HCT116 (cell line): Measurements from ENCODE around the gene NCKAP5. TPM values are rescaled to one million over a fixed set of nuclear protein-coding genes. Genes with fewer than 3 reads are reported as not detected.

ENCODE experiments used
- ATAC-seq: fragments of 200-7000 bp; cut with Tn5 transposase; 2 replicates; pipeline ENCODE4 v1.9.1; 2020; ENCODE audit warnings: mild to moderate bottlenecking, moderate library complexity
- BruUV-seq: library from RNA; stranded (reverse); fragments of 400-500 nt; replicated peaks from 2 replicates; lab custom pipeline; 2021; lab: Mats Ljungman, UMichigan
- CTCF ChIA-PET: fragments of 300-600 bp; sonication (Branson Sonifier 250); formaldehyde crosslinking; loops from one replicate; lab custom pipeline; 2021; ENCODE audit warnings: antibody characterized with exemption; lab: Charles Lee
- POLR2A ChIA-PET: fragments of 300-600, 350-600 bp; sonication (Branson Sonifier 250); formaldehyde crosslinking; loops from one replicate; lab custom pipeline; 2021; ENCODE audit warnings: antibody characterized with exemption; lab: Charles Lee
- RAD21 ChIA-PET, 2 experiments: fragments of 300-600 bp; sonication (Branson Sonifier 250); formaldehyde crosslinking; loops; one replicate each; lab custom pipeline; 2023; ENCODE audit warnings: low total read pairs in 2 of 2; ENCODE audit not compliant: uncharacterized antibody in 2 of 2, unreplicated experiment in 2 of 2, low non-redundant PET in 1 of 2; lab: Charles Lee
- DNase-seq: peaks from one replicate; pipeline ENCODE4 v3.0.0-alpha.2; 2010; ENCODE audit warnings: low read depth, low spot score
- H2AFZ ChIP-seq: fragments of 200-600 bp; shearing (Covaris generic), sonication (generic); 2 replicates; pipeline ENCODE4 v1.6.1; 2017; ENCODE audit warnings: low read depth, mixed run types, mixed read lengths, antibody characterized with exemption, low read length; ENCODE audit not compliant: poor library complexity, severe bottlenecking
- H3K27ac ChIP-seq: 2 replicates; pipeline ENCODE4 v1.5.1; 2012; ENCODE audit warnings: low read depth, low read length
- H3K27me3 ChIP-seq: fragments of 200-600 bp; sonication (generic); 2 replicates; pipeline ENCODE4 v1.6.1; 2016; ENCODE audit warnings: mixed run types, low read length, mixed read lengths; ENCODE audit not compliant: insufficient read depth
- H3K36me3 ChIP-seq, 2 experiments: fragments of 200-500 bp in 1 of 2; fragments of 200-600 bp in 1 of 2; sonication (Bioruptor generic) in 1 of 2; sonication (generic) in 1 of 2; 2 replicates each; pipeline versions ENCODE4 v1.5.1 to v1.6.1; 2014 to 2016; ENCODE audit warnings: low read length in 2 of 2, inconsistent platforms in 1 of 2, mixed read lengths in 1 of 2, mixed run types in 1 of 2; ENCODE audit not compliant: insufficient read depth in 2 of 2, control insufficient read depth in 1 of 2
- H3K4me1 ChIP-seq, 2 experiments: fragments of 200-600 bp in 1 of 2; sonication (generic) in 1 of 2; 2 replicates each; pipeline versions ENCODE4 v1.5.1 to v1.6.1; 2012 to 2017; ENCODE audit warnings: low read length in 2 of 2, inconsistent platforms in 1 of 2, mild to moderate bottlenecking in 1 of 2, mixed read lengths in 1 of 2, mixed run types in 1 of 2, moderate library complexity in 1 of 2; ENCODE audit not compliant: insufficient read depth in 2 of 2, control insufficient read depth in 1 of 2
- H3K4me2 ChIP-seq: fragments of 200-600 bp; sonication (generic); 2 replicates; pipeline ENCODE4 v1.6.1; 2017; ENCODE audit warnings: mixed run types, low read length, mixed read lengths
- H3K4me3 ChIP-seq, 2 experiments: fragments of 200-600 bp in 1 of 2; sonication (generic) in 1 of 2; replicated peaks in 1 of 2; 2 replicates each; pipeline ENCODE4 v1.5.1; 2011 to 2016; ENCODE audit warnings: low read length in 2 of 2, control low read depth in 1 of 2, low read depth in 1 of 2, mild to moderate bottlenecking in 1 of 2, mixed read lengths in 1 of 2, mixed run types in 1 of 2
- H3K79me2 ChIP-seq: fragments of 200-600 bp; sonication (generic); 2 replicates; pipeline ENCODE4 v1.6.1; 2017; ENCODE audit warnings: mild to moderate bottlenecking, mixed run types, low read length, moderate library complexity, mixed read lengths; ENCODE audit not compliant: insufficient read depth
- H3K9ac ChIP-seq: fragments of 200-600 bp; sonication (generic); 2 replicates; pipeline ENCODE4 v1.6.1; 2016; ENCODE audit warnings: low read length, mixed read lengths
- H3K9me2 ChIP-seq: fragments of 200-600 bp; sonication (generic), shearing (Covaris generic); 2 replicates; pipeline ENCODE4 v1.6.1; 2017; ENCODE audit warnings: mixed run types, mild to moderate bottlenecking, moderate library complexity; ENCODE audit not compliant: insufficient read depth
- H3K9me3 ChIP-seq, 2 experiments: fragments of 200-500 bp in 1 of 2; fragments of 200-600 bp in 1 of 2; sonication (Bioruptor generic) in 1 of 2; sonication (generic) in 1 of 2; 2 replicates each; pipeline ENCODE4 v1.6.1; 2014 to 2017; ENCODE audit warnings: low read length in 2 of 2, mixed read lengths in 2 of 2, inconsistent platforms in 1 of 2, low read depth in 1 of 2, mild to moderate bottlenecking in 1 of 2, mixed run types in 1 of 2, moderate library complexity in 1 of 2; ENCODE audit not compliant: control insufficient read depth in 1 of 2, insufficient read depth in 1 of 2
- H4K20me1 ChIP-seq: fragments of 200-600 bp; sonication (generic), shearing (Covaris generic); 2 replicates; pipeline ENCODE4 v1.6.1; 2017; ENCODE audit warnings: mixed run types, mild to moderate bottlenecking, moderate library complexity; ENCODE audit not compliant: insufficient read depth
- CBX3 ChIP-seq: IDR thresholded peaks from 2 replicates; pipeline ENCODE4 v1.6.1; 2012; ENCODE audit warnings: low read depth
- EGR1 ChIP-seq: IDR thresholded peaks from 2 replicates; pipeline ENCODE4 v1.6.1; 2012; ENCODE audit warnings: low read depth
- ELF1 ChIP-seq: IDR thresholded peaks from 2 replicates; pipeline ENCODE4 v1.6.1; 2012; ENCODE audit warnings: low read depth, borderline replicate concordance
- EZH2 ChIP-seq: fragments of 200-600 bp; sonication (generic); IDR thresholded peaks from 2 replicates; pipeline ENCODE4 v1.6.1; 2017; ENCODE audit warnings: antibody characterized with exemption, mixed run types
- EZH2phosphoT487 ChIP-seq: fragments of 200-600 bp; IDR thresholded peaks from 2 replicates; pipeline ENCODE4 v1.6.1; 2018; ENCODE audit warnings: antibody characterized with exemption, borderline replicate concordance
- JUND ChIP-seq: IDR thresholded peaks from 2 replicates; pipeline ENCODE4 v1.6.1; 2012
- POLR2A ChIP-seq: IDR thresholded peaks from 2 replicates; pipeline ENCODE4 v1.7.0; 2011; ENCODE audit warnings: borderline replicate concordance; ENCODE audit not compliant: insufficient read depth, insufficient read length; ENCODE audit errors: extremely low read depth
- POLR2AphosphoS5 ChIP-seq: IDR thresholded peaks from 2 replicates; pipeline ENCODE4 v1.6.1; 2011; ENCODE audit warnings: mild to moderate bottlenecking, low read depth, low read length, moderate library complexity
- RAD21 ChIP-seq: IDR thresholded peaks from 2 replicates; pipeline ENCODE4 v1.6.1; 2012; ENCODE audit warnings: low read depth, mild to moderate bottlenecking
- SRF ChIP-seq: IDR thresholded peaks from 2 replicates; pipeline ENCODE4 v1.6.1; 2012; ENCODE audit warnings: low read depth
- TCF7L2 ChIP-seq: IDR thresholded peaks from 2 replicates; pipeline ENCODE4 v1.7.0; 2011; ENCODE audit warnings: borderline replicate concordance, inconsistent platforms; ENCODE audit not compliant: insufficient read depth, insufficient read length; ENCODE audit errors: extremely low read depth
- YY1 ChIP-seq: IDR thresholded peaks from 2 replicates; pipeline ENCODE4 v1.6.1; 2011; ENCODE audit warnings: low read length, low read depth, moderate library complexity, mild to moderate bottlenecking; ENCODE audit not compliant: insufficient replicate concordance; ENCODE audit errors: extremely low read depth
- ZNF274 ChIP-seq: fragments of 200-500 bp; sonication (Bioruptor generic); IDR thresholded peaks from 2 replicates; pipeline ENCODE4 v1.6.1; 2014; ENCODE audit warnings: mild to moderate bottlenecking, low read depth, low read length, inconsistent platforms
- intact Hi-C: fragments of 100-400 bp; cut with micrococcal nuclease; formaldehyde crosslinking; loops from 2 replicates; pipeline ENCODE4 v1.10.0; 2022
- total RNA-seq: library from RNA; stranded (reverse); gene quantifications from one replicate; pipeline ENCODE4 v1.2.1, GENCODE V29; 2021; ENCODE audit not compliant: unreplicated experiment
- TF ChIP-seq, protein P1 (sequence below): IDR thresholded peaks from 2 replicates; pipeline ENCODE4 v1.6.1; 2011; ENCODE audit warnings: mild to moderate bottlenecking, low read length, moderate library complexity; ENCODE audit not compliant: insufficient replicate concordance; ENCODE audit errors: extremely low read depth
- TF ChIP-seq, protein P2 (sequence below): IDR thresholded peaks from 2 replicates; pipeline ENCODE4 v1.6.1; 2012; ENCODE audit warnings: low read depth

NCKAP5 gene
- total RNA-seq, 1 experiment from 2014 or later: 0.30 TPM

DNA sequence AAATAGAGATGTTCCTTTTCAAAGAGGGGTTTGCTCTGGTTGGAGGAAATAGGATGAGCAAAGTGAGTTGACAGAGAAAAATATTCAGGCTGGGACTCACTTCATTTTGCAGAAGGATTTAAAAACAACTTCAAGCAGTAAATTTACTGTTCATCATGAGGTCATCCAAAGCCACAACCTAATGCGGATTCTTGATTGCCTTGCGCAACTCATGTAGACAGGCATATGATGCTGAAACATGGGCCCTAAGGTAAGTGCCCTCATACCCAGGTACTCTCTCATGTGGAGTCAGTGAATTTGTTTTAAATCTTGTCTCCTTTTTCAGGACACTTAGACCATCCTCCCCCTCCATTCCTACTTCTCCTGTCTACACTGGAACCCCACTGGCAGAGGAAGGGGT lies 846.3 kb downstream of the NCKAP5 start:
- intact Hi-C loops: no loop called here
- CTCF ChIA-PET: no interaction called here
- TF ChIP-seq ZNF274 (no peak), POLR2A (no peak), ELF1 (no peak), SRF (no peak), YY1 (no peak), EGR1 (no peak), EZH2phosphoT487 (no peak), TCF7L2 (no peak), JUND (no peak), EZH2 (no peak), RAD21 (no peak), POLR2AphosphoS5 (no peak), CBX3 (no peak)
- TF ChIP-seq, protein P1, sequence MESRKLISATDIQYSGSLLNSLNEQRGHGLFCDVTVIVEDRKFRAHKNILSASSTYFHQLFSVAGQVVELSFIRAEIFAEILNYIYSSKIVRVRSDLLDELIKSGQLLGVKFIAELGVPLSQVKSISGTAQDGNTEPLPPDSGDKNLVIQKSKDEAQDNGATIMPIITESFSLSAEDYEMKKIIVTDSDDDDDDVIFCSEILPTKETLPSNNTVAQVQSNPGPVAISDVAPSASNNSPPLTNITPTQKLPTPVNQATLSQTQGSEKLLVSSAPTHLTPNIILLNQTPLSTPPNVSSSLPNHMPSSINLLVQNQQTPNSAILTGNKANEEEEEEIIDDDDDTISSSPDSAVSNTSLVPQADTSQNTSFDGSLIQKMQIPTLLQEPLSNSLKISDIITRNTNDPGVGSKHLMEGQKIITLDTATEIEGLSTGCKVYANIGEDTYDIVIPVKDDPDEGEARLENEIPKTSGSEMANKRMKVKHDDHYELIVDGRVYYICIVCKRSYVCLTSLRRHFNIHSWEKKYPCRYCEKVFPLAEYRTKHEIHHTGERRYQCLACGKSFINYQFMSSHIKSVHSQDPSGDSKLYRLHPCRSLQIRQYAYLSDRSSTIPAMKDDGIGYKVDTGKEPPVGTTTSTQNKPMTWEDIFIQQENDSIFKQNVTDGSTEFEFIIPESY: no peak
- TF ChIP-seq, protein P2, sequence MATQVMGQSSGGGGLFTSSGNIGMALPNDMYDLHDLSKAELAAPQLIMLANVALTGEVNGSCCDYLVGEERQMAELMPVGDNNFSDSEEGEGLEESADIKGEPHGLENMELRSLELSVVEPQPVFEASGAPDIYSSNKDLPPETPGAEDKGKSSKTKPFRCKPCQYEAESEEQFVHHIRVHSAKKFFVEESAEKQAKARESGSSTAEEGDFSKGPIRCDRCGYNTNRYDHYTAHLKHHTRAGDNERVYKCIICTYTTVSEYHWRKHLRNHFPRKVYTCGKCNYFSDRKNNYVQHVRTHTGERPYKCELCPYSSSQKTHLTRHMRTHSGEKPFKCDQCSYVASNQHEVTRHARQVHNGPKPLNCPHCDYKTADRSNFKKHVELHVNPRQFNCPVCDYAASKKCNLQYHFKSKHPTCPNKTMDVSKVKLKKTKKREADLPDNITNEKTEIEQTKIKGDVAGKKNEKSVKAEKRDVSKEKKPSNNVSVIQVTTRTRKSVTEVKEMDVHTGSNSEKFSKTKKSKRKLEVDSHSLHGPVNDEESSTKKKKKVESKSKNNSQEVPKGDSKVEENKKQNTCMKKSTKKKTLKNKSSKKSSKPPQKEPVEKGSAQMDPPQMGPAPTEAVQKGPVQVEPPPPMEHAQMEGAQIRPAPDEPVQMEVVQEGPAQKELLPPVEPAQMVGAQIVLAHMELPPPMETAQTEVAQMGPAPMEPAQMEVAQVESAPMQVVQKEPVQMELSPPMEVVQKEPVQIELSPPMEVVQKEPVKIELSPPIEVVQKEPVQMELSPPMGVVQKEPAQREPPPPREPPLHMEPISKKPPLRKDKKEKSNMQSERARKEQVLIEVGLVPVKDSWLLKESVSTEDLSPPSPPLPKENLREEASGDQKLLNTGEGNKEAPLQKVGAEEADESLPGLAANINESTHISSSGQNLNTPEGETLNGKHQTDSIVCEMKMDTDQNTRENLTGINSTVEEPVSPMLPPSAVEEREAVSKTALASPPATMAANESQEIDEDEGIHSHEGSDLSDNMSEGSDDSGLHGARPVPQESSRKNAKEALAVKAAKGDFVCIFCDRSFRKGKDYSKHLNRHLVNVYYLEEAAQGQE: no peak
- TF ChIP-seq, all 23 proteins: peak for 0

More for the DNA sequence above, 846.3 kb downstream of the NCKAP5 start:
- POLR2A ChIA-PET: no interaction called here
- Histone ChIP-seq H3K9ac (no peak overlapping the region), H2AFZ (no peak overlapping the region), H3K4me2 (no peak overlapping the region), H3K9me2 (no peaks in the 10 kb centered on the region), H4K20me1 (no peaks in the 10 kb centered on the region), H3K4me3 (no peak overlapping the region), H3K9me3 (no peaks in the 10 kb centered on the region), H3K79me2 (no peaks in the 10 kb centered on the region), H3K4me1 (no peaks in the 10 kb centered on the region), H3K27ac (no peak overlapping the region), H3K27me3 (peaks cover 11% of the 10 kb centered on the region), H3K36me3 (no peaks in the 10 kb centered on the region)
- ATAC-seq (no peak), DNase-seq (no peak)
- RAD21 ChIA-PET: no interaction called here
- BruUV-seq: no TSS peak
